ENCODE measurements around the gene NDP. TPM values are rescaled to one million over a fixed set of nuclear protein-coding genes. Genes with fewer than 3 reads are reported as not detected.
"Not testable (repeated sequence)": the region's sequence is repeated elsewhere in the genome, so short reads cannot be mapped to it uniquely, and the experiment has no call there.

The NDP gene
- total RNA-seq, 1 donor from 2014 or later: 0.10 TPM

DNA sequence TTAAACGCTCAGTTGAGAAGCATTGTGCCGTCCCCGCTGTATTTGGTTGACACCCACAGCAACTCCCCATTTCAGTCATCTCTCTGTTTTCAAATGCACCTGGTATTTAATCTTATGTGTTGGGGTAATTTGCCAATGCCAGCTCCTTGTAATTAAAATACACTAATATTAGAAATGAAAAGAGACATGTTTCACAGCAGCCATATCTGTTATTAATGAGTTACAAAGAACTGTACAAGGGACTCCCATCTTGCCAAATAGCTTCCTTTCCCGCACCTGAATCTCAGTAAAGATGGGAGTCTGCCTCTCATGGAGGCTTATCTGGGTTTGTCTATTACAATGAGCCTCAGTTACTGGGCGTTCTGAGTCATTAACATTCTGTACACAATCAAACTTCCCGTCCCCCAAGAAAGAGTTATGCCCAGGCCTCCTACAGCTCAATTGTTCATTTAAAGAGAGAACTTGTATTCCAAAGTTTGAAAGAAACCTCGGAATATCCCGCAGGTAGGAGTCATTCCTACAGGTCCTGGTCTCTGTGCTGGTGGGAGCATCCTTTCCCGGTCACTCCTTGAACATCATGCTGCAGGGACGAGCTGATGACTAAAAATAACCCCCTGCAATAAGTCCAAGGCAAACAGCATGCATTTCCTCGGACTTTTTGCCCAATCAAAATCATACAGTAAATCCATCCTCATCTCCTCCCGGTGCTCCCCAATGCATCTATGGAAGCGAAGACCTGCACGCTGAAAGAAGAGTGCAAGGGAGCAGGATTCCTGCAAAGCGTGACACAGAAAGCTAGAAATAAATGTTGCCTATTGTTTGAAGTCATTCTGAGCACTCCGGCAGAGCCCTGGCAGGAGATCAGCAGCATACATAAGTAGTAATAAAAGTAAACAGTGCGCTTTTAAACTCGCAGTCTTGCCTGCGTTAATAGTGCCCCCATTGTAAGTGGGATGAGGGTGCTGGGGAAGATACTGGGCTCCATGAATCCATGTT lies 926 bp downstream of the NDP start:
- no peak for DNase-seq (ENCODE audit: low read depth)

DNA sequence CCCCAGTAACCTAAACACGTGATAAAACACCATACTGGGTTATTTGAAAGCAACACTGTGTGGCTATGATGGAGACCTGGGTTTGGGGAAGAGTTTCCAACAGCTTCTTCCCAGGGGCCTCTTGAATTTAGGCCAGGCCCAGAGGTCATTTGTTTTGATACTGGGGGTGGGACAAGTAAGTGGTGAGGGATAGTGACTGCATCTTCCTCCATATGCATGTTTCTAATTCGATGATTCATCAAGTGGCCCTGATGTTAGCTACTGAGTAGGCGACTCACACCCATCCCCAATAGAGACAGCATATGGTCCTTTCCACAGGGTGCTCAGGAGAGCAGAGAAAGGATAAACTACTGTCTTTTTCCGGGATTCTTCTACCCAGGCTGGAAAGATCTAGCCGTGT lies 2.7 kb downstream of the NDP start:
- DNase-seq (ENCODE audit: low read depth): peak; percentile 30

DNA sequence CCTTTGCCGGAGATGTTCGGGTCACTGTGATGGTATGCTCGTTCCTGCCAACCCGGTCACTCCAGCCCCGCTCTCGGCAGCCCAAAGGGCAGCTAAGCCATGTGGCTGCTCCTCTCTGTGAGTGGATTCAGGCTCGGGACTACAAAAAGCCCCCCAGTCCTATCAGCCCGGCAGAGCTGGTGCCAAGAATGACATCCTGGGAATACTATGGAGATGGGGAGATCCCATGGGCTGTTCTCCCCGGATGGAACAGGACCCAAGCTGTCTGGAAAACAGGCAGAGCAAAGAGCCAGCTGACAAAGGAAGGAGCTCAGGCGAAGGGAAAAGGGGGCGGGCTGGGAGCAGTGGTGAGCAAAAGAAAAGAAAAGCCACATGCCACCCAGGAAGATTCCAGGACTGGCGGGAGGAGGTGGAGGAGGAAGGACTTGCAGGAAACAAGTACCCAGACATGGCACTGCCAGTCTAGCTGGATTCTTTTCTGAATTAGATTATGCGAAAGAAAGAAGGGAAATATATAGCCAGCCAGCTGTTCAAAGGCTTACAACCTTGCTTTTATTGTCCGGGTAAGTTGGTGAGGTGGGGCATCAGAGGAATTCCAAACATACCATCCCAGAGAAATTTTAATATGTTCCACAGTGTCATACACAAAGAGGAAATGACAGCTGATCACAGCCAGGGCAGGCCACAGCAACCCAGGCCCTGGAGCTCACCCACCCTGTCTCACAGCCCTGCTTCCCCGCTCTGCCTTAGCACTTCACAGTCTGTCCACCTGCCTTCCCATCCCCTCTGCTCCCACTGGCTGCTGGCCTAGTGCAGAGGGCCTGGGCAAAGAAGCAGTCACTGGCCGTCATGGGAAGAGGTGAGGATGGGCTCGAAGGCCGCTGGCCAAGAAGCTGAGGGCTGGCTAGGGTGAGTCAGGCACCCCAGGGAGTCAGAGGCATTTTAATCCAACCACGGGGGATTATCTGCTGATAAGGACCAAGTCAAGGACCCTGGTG lies 3.4 kb downstream of the NDP start:
- DNase-seq (ENCODE audit: low read depth): no peak

DNA sequence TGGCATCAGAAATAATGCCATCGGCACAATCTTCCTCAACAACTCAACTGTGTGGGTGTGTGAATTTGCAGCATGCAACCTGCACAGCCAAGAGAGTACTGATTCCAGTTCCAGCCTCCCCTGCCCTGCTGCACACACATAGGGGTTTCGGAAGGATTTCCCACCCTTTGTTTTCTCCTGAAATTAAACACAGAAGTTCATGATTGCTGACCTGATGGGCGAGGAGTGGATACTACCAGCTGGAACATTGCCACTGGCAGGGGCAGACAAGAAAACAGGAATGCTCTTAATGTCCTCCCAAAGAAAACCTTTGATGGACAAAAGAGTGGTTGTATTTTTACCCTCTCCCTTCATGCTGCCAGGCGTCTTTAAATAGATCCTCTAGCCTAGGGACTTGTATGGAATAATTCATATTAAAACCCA lies 4.8 kb downstream of the NDP start:
- DNase-seq (ENCODE audit: low read depth): no peak

DNA sequence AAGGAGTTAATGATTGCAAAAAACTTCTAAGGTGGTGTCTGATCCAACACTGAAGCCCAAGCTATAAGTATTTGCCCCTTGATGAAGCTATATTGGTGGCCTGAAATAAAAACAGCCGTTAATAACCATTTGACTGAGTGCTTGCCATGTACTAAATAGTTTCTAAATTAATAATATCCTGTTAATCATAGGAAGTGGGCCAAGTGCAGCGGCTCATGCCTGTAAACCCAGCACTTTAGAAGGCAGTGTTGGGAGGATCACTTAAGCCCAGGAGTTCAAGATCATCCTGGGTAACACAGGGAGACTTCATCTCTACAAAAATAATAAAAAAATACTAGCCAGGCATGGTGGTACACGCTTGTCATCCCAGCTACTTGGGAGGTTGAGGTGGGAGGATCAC lies 8.3 kb downstream of the NDP start:
- no peak for DNase-seq (ENCODE audit: low read depth)

DNA sequence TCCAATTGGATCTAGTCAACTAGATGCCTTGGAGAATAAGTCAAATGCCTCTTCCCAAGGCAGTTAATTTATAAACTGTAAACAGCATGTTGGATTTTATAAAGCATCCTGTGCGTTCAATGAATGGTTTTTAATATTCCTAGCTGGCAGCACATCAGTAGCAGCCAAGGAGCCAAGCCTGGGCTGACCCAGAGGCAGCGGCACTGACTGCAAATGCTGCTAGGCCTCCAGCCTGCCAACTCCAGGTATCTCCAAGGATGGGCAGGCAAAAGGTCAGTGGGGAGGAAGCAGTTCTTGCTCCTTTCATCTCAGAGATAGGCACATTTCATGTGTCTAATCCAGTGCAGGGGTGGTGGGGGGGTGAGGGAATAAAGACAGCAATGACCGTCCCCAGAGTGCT lies 9.5 kb downstream of the NDP start:
- DNase-seq (ENCODE audit: low read depth): no peak

DNA sequence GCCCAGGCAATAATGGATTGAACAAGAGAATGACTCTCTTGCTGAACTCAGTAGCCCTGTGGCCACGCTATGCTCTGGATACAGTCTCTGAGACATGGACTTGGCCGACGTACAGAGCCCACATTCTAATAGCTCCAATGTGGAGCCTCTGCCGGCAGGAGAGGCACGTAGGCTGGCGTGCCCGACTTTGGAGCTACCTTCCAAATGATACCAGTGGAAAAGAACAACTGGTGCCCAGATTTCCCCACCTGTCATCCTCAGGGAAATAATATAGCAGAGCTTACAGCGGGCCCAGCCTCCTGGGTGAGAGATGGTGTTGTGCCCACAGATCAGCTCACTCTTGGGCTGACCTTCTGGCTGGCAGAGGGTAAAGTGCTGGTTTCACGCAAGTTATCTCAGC lies 10.6 kb downstream of the NDP start:
- no peak for DNase-seq (ENCODE audit: low read depth)

DNA sequence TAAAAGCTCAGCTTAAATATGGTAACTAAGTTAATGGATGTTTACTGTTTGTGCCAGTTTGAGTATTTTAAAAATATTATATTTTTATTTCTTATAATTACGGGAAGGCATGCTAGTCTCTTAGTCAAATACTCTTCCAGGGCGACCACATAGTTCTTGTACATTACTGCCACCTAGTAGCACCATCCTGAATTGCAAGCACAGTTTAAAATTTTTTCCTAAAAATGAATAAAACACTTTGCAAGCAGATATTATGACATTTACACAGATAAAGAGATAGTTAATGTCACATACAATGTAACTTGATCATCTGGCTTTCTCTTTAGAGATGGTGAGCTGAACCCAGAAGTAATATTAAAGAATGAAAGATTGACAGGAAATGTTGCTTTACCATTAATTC lies 11.5 kb downstream of the NDP start:
- DNase-seq (ENCODE audit: low read depth): no peak

DNA sequence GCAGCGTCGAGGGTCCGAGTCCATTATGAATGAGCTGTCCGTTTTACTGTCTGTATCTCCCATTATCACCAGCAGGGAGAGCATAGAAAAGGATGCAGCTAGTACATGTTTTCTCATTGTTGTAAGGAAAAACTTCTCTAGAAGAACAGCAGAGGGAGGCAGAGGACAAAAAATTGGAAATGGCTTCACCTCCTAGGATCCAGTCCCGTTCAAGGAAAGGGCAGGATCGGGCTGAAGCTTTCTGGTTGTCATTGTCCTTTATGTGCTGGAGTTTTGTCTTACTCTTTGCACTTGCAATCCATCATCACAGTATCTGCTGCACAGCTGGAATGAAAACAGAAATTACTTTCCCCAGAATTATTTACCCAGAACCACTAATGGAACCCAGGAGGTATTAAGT lies 14.7 kb downstream of the NDP start:
- DNase-seq (ENCODE audit: low read depth): peak; percentile 85

DNA sequence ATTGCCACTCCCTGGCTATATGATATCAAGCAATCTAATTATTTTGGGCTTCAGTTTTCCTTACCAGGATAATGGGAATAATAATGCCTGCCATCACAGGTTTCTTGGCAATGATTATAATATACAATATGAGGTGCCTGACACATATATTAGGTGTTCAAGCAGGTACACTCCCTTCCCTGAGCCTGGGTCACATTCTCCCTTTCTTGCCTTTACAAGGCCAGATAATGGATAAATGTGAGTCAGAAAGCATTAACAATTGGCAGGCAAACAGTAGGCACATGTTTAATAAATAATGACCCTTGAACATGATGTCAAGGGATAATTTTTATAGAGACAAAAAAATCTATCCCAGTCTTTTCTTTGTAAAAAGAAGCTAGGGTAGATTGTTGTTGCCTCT lies 17.2 kb downstream of the NDP start:
- DNase-seq (ENCODE audit: low read depth): no peak

DNA sequence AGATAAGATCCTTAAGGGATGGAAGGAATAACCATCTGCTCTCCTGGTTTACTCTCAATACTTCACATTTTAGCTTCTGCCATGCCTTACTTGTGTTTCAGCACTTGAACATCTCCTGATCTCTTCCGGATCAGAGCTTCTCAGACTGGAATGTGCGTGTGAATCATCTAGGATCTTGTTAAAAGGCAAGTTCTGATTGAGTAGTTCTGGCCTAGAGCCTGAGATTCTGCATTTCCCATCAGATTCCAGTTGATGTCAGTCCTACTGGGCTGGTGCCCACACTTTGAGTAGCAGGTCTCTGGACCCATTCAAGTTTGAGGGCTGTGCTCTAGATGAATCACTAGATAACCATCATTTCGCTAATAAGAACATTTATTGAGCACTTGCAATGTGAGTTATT lies 20.0 kb downstream of the NDP start:
- DNase-seq (ENCODE audit: low read depth): peak; percentile 49

DNA sequence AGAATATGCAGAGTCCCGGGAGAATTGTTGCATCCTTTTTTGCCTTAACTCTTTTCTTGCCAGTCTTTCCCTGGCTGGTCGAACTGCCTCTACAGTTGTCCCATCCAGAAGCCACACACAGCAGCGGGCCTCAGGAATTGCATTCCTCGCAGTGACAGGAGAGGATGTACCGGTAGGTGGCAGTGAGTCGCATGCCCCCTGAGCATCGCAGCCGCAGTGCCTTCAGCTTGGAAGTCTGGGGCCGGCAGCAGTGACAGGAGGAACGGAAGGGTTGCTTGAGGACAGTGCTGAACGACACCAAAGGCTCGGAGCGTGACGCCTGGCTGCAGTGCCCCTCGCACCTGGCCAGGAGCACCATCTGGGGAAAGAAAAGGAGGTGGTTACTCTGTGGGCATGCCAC lies 23.5 kb downstream of the NDP start:
- DNase-seq (ENCODE audit: low read depth): no peak

DNA sequence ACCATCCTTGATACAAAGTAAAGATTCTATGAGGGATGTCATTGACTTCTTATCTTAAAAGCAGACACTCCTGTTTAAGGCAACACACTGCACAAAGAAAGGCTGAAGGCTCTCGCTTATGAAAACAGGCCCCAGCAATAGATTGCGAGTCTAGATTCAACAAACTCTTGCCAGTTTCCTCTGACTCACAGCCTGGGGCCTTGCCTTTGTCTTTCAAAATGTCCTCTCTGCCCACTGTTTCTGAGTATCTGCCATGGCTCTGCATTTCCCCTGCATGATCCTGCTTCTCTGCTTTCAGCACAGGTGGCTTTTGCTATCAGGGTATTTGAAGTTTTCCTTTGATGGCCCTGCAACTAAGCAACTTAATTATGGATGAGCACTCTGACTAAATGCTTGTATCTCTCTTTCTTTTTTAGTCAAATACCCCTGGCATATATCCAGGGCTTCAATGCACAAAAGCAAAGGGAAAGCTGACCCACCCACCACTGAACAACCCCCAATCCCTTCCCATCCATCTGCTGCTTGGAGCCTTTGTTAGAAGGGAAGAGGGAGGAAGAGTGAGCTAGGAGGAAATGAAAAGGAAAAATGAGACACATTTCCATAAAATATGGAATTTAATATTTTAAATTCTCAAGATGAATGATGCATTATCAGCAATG lies 32.2 kb downstream of the NDP start:
- DNase-seq (ENCODE audit: low read depth): peak; percentile 51

DNA sequence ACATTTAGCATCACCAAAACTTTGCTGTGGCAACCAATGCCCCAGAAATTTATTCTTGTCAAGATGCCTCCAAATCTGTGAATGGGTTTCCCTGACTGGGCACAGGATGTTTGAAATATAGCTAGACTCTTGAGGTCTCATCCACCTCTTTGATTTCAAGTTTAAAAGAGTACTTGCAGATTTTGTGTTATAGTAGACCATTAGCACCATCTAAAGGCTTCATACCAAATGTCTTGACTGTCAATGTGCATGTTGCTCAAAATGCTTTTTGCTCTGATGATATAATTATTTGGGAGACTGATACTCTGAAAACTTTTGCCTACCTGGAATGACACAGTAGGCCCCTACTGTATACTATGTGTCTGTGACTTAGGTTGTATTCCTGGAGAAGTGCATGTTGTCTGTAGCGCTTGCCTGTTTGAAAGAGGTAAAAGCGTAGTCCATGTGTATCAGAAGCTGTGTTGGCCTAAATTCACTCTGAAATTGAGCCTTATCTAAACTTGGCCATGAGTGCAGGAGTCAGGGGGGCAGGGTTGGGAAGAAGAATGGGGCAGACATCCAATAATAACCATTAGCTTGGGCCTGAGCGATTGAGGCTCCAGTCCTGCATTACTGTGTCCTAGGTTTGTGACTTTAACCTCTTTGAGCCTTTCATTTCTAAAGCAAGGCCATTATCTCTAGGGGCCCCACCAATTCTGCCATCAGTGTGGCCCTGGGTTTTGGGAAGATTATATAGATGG lies 33.8 kb downstream of the NDP start:
- DNase-seq (ENCODE audit: low read depth): peak; percentile 58

DNA sequence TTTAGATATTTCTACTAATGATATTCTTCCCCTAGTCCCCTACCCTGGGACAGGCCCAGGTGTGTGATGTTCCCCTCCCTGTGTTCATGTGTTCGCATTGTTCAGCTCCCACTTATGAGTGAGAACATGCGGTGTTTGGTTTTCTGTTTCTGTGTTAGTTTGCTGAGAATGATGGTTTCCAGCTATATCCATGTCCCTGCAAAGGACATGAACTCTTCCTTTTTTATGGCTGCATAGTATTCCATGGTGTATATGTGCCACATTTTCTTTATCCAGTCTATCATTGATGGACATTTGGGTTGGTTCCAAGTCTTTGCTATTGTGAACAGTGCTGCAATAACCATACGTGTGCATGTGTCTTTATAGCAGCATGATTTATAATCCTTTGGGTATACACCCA lies 51.2 kb downstream of the NDP start:
- DNase-seq (ENCODE audit: low read depth): not testable (repeated sequence)

DNA sequence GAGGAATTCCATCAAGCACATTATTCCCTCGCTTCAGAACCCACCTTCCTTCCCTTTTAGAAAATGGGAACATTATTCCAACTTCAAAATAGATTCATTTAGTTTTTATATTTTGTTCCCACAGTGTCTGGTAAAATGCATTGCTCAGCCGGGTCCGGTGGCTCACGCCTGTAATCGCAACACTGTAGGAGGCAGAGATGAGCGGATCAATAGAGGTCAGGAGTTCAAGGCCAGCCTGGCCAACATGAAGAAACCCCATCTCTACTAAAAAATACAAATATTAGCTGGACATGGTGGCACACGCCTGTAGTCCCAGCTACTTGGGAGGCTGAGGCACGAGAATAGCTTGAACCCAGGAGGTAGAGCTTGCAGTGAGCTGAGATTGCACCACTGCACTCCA lies 62.4 kb downstream of the NDP start:
- not testable (repeated sequence) for DNase-seq (ENCODE audit: low read depth)

DNA sequence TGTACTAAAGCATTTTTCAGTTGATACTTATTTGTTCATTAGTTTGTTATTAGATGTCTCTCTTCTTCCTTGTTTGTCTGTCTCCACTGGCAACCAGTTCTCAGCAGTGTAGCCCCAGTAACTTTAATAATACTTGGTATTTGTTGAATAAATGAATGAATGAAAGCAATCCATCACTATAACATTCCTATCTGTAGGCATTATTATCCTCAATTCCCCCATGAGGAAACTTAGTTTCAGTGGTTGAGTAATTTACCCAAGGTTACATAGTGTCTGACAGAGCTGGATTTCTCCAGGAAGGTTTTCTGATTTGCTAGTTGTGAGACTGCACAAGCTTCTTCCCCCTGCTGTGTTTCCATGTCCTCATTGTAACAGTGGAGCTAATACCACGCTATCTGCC lies 63.2 kb downstream of the NDP start:
- no peak for DNase-seq (ENCODE audit: low read depth)

DNA sequence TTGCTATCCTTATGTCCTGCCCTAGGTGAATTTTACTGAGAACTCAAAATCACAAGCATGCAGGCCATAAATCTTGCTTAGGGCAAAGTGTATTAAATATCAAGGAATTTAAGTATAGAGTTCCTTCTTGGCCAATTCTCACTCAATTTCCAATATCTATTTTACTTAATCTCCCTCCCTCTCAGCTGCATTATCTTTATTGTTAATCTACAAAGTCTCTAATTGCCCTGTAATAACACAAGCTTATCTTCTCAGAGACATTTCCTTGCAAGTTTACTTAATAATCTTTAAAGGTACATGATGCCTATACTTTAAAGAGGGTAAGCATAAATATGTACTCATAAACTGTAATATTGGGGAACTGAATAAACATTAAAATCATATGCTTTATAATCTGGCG lies 64.0 kb downstream of the NDP start:
- DNase-seq (ENCODE audit: low read depth): no peak

DNA sequence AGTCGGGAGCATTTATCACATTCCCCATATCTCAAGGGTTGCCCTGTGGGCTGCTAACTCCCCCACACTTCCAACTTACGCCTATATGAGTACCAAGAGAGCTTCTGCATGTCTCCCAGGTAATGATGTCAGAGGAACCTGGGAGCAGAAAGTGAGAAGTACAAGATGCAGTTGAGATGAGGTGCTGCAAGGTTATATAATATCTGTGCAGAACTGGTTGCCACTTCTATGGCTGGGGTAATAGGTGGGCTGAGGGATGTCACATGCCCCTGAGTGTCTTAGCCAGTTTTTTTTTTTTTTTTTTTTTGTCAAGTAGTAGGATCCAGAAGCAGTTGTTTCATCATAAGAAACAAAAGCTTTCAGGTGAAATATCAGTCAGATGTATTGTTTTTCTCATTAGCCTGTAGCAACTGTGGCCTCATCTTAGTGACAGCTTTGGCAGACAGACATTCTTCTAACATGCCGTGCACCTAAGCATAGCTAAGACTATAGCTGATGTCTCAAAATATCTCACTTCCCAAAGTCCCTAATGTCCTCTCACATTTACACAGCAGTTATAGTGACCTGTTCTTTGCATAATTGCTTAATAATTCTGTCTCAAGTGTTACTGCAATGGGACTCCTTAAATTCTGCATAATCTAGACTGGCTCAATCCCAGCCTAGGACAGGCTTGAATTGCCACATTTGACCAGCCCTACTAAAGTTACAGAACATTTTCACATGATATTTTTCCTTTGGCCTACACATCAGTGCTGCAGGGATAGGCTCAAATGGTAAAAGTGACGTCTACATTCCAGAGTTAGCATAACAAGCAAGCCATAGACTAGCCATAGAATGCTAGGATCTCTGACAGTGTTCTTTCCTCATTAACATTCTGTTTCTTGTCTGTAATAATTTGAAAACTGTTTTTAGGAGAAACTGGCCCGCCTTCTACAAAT lies 73.0 kb downstream of the NDP start:
- DNase-seq (ENCODE audit: low read depth): peak; percentile 21

Measured in renal cortical epithelial cell (primary cell).